Fibroblast of villous mesenchyme (primary cell): ENCODE results near the gene STAT2. TPM values are rescaled to one million over a fixed set of nuclear protein-coding genes. Genes with fewer than 3 reads are reported as not detected.
A peak's percentile ranks its signal among the peaks of the same experiment; 100 is the strongest.
"Not testable (repeated sequence)": the region's sequence is repeated elsewhere in the genome, so short reads cannot be mapped to it uniquely, and the experiment has no call there.

Source experiments
- DNase-seq: peaks from one replicate; pipeline ENCODE4 v3.0.0-alpha.2; 2010; ENCODE audit warnings: low read depth
- H3K4me3 ChIP-seq: 2 replicates; pipeline ENCODE4 v1.5.1; 2011; ENCODE audit warnings: low read depth, mild to moderate bottlenecking, low read length
- total RNA-seq: library from RNA; depleted of rRNA; stranded (reverse); fragments of >200 nt; gene quantifications from 2 replicates; pipeline ENCODE4 v1.2.3, GENCODE V29; 2012
- TF ChIP-seq, protein P1 (sequence below): IDR thresholded peaks from 2 replicates; pipeline ENCODE4 v1.5.1; 2012; ENCODE audit warnings: low read depth, mild to moderate bottlenecking, low read length; ENCODE audit not compliant: insufficient read depth

Gene STAT2
- total RNA-seq, 1 donor: 296 TPM

DNA sequence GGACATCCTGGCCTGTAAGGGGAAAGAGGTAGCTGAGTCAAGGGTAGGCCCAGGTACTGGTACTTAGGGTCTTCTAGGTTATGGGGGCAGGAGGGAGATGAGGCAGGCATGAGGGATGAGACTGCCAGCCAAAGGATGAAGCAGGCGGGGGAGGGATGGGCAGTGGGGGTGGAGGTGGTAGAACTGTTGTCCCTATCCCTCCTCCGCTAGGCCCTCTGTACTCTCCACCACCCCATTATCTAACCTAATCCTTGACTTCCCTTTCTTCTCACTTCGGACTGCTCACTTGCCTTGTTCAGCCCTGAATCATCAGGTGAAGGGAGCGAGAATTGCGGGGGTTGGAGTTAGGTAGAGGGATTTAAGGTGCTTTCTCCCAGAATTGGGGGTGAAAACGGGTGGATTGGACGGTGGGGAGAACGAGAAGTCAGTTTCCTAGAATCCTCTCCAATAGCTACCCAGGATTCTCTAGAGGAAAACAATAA, 26.7 kb downstream of the STAT2 start:
- H3K4me3 ChIP-seq: peak overlapping the region; percentile 76
- TF ChIP-seq, protein P1, sequence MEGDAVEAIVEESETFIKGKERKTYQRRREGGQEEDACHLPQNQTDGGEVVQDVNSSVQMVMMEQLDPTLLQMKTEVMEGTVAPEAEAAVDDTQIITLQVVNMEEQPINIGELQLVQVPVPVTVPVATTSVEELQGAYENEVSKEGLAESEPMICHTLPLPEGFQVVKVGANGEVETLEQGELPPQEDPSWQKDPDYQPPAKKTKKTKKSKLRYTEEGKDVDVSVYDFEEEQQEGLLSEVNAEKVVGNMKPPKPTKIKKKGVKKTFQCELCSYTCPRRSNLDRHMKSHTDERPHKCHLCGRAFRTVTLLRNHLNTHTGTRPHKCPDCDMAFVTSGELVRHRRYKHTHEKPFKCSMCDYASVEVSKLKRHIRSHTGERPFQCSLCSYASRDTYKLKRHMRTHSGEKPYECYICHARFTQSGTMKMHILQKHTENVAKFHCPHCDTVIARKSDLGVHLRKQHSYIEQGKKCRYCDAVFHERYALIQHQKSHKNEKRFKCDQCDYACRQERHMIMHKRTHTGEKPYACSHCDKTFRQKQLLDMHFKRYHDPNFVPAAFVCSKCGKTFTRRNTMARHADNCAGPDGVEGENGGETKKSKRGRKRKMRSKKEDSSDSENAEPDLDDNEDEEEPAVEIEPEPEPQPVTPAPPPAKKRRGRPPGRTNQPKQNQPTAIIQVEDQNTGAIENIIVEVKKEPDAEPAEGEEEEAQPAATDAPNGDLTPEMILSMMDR: no peak
- DNase-seq: no peak

DNA sequence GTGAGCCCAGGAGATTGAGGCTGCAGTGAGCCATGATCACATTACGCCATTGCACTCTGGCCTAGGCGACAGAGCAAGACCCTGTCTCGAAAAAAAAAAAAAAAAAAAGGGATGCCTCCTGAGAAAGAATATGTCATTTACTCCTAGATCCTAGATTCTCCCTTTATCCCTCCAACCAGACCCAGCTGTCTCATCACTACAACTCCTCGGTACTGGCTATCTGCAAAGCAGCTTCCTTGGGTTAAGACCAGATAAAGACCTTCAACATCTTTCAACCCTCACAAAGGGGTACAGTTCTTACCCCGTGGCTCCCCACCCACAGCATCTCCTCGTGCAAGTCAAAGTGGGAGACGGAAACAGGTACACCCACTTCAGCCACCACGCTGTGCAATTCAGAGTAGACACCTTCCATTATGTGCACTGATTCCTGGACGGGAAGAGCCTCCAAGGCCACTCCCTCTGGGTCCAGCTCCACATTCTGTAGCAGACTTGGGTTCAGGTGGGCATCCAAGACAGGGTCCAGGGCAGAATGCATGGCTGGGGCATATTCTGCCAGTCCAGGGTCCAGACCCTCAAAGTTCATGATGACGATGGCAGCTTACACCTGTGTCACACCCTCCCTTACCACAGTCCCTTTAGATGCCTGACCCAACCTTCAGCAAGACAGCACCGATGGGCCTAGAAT, 27.3 kb downstream of the STAT2 start:
- DNase-seq: no peak
- TF ChIP-seq, protein P1: no peak
- H3K4me3 ChIP-seq: peak overlapping the region; percentile 76

DNA sequence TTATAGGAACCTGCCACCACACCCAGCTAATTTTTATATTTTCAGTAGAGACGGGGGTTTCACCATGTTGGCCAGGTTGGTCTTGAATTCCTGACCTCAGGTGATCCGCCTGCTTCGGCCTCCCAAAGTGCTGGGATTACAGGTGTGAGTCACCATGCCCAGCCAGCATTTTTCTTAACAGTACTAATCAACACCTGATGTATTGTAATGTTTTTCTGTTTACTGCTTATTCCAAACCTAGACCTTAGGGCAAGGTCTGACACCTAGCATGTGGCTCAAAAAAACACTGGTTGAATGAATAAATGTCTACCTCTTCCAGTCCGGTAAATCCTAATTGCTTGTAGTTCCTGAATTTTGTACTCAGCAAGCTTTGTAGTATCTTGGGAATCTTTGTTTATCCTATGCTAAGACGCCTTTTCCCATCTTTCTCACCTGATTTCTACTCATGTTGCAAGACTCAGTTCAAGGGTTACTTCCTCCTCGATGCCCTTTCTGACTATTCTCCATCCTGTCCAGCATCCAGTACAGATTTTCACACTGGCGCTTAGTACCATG, 28.9 kb downstream of the STAT2 start:
- TF ChIP-seq, protein P1: no peak
- no peak for DNase-seq
- H3K4me3 ChIP-seq: no peak overlapping the region

DNA sequence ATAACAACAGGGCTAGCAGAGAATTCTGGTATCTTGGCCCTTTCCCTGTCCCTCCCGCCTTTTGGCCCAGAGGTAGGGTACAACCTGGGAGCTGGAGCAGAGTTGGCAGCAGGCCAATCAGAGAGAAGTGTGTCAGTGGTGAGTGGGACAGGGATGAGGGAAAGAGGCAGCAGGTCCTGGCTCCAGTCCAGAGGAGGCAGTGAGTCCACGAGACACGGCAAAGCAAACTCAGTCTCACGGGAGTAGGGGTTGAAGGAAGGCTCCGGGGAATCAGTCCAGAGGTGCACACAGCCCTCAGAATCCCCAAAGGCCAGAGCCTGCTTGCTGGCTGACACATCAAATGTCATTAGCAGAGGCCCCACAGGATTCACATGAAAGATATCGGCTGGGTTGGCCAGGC, 33.4 kb downstream of the STAT2 start:
- no peak overlapping the region for H3K4me3 ChIP-seq
- DNase-seq: no peak
- TF ChIP-seq, protein P1: no peak

DNA sequence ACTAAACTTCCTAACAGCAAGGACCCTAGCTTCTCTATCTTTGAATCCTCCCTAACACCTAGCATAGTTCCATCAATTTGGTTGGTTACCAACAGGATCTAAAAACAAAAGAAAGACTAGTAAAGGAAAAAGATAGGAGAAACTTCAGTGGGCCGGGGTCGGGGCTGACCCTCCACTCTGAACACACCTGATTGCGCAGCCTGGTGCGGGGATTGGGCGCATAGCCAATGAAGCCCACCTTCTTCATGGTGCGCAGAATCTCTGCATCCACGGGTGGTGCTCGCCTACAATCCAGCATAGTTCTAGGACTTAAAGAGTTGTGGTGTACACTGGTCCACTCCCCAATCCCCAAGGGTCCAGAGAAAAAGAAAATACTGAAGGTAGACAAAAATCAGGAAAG, 33.8 kb downstream of the STAT2 start:
- DNase-seq: no peak
- no peak overlapping the region for H3K4me3 ChIP-seq
- TF ChIP-seq, protein P1: no peak

DNA sequence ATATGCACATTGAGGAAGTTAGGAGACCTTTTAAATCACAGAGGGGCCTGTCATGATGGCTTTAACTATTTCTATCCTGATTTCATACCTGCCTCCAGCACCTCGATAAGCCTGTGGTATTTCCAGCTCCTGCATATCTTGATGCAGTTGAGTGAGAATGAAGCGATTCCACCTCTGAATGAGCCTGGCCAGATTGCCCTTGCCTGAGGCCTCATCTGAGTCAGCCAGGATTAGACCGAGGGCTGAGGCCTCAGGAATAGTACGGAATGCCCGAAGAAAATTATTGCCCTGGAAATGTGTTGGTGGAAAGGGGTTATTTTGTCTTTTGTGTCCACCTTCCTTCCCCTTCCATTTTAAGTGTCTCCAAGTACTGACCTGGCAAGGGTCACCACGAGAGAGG, 35.7 kb downstream of the STAT2 start:
- DNase-seq: no peak
- H3K4me3 ChIP-seq: no peak overlapping the region
- TF ChIP-seq, protein P1: no peak

DNA sequence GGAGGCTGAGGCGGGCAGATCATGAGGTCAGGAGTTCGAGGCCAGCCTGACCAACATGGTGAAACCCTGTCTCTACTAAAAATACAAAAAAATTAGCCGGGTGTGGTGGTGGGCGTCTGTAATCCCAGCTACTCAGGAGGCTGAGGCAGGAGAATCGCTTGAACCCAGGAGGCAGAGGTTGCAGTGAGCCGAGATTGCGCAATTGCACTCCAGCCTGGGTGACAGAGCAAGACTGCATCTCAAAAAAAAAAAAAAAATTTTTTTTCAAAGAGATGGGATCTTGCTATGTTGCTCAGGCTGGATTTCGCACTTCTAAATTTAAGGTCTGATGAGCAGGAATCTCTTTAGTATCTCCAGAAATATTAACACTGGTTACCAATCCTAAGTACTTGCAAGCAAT, 38.3 kb downstream of the STAT2 start:
- DNase-seq, H3K4me3 ChIP-seq: not testable (repeated sequence)
